Subcutaneous adipose tissue (tissue), 4 donors: Measurements from ENCODE around the gene BTN1A1. TPM values are rescaled to one million over a fixed set of nuclear protein-coding genes. Genes with fewer than 3 reads are reported as not detected.

Experiments
- total RNA-seq, 4 donors: library from RNA; depleted of rRNA; stranded (reverse); fragments of >200 nt; gene quantifications; one replicate each; pipeline ENCODE4 v1.1.0, GENCODE V29; 2016
- TF ChIP-seq, protein P1 (sequence below): fragments of 450-650 bp; IDR thresholded peaks from one replicate; pipeline ENCODE4 v1.5.1; 2016; ENCODE audit warnings: low read depth, mild to moderate bottlenecking, control low read depth, antibody characterized with exemption, moderate library complexity

The BTN1A1 gene
- total RNA-seq, 4 donors from 2014 or later, result not detected

DNA sequence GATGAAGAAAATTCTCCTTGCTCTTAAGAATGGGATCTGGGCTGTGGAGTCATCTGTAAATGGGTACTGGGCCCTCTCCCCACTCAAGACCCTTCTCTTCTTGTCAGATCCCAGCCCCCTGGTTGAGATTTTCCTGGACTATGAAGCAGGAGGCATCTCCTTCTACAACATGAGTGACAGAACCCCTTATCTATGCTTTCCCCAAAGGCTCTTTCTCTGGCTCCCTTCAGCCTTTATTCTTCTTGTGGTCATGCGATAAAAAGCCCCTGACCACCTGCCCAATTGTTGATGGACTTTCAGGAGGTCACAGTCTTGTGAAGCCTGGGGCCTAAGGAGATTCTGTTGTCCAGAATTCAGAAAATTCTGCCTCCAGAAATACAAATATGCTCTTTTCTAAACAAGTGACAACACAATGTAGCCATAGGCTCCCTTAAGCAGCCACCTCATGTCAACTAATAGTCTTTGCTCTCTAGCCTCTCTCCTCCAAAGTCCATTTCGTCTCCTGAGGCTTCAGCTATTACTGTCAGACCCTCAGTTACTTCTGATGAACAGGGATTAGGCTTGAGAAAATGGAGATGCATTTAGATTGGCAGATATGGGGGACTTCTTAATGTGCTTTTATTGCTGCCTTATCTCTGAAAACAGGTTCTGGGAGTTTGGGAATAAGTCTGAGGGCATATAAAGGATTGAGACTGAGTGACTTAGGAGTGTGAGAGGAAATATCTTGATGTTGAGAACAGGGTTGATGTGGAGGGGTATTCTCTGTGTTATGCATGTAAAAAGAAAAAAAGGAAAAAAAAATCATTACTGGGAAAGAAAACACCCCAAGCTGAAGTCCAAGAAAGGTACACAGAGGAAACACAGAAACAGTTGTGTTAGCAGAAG is 21.8 kb upstream of the BTN1A1 start:
- TF ChIP-seq, protein P1, sequence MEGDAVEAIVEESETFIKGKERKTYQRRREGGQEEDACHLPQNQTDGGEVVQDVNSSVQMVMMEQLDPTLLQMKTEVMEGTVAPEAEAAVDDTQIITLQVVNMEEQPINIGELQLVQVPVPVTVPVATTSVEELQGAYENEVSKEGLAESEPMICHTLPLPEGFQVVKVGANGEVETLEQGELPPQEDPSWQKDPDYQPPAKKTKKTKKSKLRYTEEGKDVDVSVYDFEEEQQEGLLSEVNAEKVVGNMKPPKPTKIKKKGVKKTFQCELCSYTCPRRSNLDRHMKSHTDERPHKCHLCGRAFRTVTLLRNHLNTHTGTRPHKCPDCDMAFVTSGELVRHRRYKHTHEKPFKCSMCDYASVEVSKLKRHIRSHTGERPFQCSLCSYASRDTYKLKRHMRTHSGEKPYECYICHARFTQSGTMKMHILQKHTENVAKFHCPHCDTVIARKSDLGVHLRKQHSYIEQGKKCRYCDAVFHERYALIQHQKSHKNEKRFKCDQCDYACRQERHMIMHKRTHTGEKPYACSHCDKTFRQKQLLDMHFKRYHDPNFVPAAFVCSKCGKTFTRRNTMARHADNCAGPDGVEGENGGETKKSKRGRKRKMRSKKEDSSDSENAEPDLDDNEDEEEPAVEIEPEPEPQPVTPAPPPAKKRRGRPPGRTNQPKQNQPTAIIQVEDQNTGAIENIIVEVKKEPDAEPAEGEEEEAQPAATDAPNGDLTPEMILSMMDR, result no peak

DNA sequence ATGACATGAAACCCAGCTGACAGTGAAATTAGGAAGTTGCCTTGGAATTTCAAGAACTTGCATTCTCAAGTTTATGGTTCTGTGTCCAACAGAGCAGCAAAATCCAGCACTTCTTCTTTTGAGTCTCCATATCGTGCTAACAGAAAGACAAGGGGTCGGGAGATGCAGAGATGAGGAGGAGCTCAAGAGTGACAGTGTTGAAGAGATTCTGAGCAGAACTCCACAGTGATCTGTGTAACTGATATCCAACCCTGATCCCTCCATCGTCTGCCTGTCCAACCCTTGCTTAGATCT is 21.2 kb upstream of the BTN1A1 start:
- TF ChIP-seq, protein P1, result no peak

DNA sequence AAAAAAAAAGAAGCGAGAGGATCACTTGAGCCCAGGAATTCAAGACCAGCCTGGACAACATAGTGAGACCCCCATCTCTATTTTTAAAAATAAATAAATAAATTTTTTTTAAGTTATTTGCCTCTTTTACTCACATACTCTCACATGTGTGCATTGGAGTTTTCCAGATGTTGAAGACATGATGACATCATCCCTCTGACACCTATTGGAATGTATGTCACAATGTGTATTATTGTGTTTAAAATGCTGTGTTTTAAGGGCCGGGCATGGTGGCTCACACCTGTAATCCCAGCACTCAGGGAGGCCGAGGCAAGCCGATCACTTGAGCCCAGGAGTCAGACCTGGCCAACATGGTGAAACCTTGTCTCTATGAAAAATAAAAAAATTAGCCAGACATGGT is 17.8 kb upstream of the BTN1A1 start:
- TF ChIP-seq, protein P1, result no peak

DNA sequence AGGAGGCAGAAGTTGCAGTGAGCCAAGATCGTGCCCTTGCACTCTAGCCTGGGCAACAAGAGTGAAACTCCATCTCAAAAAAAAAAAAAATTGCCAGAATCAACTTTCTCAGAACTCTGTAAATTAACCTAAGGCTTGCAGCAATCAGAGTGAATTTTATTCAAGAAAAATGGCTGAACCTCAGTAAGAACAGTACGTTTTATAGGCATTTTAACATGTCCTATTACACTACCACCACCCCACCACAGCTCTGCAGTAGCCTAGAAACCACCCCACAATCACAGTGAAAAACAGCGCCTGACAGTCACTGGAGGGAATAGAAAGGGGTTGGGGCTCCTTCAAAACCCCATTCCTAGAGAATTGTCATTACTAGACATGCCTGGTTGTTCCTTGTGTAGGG is 16.4 kb upstream of the BTN1A1 start:
- TF ChIP-seq, protein P1, result no peak

DNA sequence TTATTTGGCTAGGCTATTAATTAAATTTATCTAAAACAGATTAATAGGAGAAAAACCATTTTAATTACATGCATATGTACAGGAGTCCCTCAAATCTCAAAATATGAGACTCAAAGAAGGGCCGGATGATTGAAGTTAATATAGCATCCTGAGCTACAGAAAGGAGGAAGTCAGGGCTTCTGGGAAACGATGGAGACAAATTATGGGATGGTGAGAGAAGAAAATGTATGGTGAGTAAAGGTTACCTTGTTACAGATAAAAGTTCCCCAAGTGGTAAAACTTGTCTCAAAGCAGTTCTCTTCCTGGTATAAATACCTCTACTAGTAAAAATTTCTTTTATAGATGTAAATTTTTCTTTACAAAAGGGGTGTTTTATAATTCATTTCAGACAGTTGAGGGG is 15.9 kb upstream of the BTN1A1 start:
- TF ChIP-seq, protein P1, result no peak

DNA sequence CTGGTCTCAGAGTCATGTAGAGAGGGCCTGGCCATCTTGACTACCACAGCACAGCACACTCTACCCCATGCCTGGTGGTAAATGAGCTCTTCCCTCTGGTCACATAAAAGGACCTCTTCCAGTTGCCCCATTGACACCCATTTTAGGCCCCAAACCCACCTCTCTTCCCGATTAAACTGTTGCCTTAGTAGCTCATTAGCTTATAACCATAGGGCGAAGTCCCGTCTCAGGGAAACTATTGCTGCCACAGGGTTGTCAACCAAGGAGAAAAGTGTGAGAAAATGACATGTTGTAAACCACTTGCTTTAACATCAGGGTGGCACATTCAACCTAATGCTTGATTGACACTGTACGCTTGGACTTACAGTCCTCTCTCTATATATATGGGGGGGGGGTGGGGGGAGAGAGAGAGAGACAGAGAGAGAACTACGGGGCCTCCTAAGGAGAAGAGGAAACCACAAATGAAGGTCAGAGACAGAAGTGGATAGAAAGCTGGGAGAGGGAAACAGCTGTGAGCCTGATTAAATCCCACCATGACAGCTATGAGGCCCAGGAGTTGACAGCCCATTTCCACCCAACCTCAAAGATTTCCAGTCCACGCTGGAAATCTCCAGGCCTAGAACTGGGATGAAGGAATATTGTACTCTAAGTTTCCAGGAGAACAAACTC is 14.9 kb upstream of the BTN1A1 start:
- TF ChIP-seq, protein P1, result no peak

DNA sequence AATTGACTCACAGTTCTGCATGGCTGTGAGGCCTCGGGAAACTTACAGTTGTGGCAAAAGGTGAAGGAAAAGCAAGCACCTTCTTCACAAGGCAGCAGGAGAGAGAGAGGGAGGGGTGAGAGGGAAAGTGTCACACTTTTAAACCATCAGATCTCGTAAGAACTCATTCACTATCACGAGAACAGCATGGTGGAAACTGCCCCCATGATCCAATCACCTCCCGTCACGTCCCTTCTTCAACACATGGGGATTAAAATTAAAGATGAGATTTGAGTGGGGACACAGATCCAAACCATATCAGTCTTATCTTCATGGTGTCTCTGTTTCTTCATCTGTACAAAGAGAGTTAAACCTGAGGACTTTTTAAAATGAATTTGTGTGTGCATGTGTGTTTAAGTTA is 13.7 kb upstream of the BTN1A1 start:
- TF ChIP-seq, protein P1, result no peak
